RCC 7860 (cell line): Measurements from ENCODE around the gene CCDC195.

Experiments used
- DNase-seq: peaks from one replicate; pipeline ENCODE4 v3.0.0-alpha.2; 2015; ENCODE audit warnings: low spot score
- FAIRE-seq: peaks from 2 replicates; lab custom pipeline; 2012; peaks lifted over from hg19 to GRCh38; lab: Jason Lieb, UNC

The CCDC195 gene, protein sequence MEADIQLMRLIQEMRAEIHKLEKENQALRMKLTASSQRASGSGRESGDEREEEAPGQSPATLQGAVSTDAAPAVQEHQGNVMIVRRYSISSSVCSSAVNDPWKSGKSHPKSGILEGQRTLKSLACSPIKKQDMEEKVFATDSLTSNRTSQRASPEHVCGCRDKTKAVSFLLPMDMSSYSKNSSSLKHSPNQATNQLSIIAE

GRCh38 chr2:224716201-224716600 is at the start of gene CCDC195:
Gene CCDC195 (minus strand): TSS chr2:224716365. CDS start chr2:224716365, 0 bp downstream.
- no peak for FAIRE-seq
- no peak for DNase-seq

GRCh38 chr2:224764565-224765236 is 48.5 kb upstream of the CCDC195 start:
- FAIRE-seq (no peak), DNase-seq (no peak)

DNA sequence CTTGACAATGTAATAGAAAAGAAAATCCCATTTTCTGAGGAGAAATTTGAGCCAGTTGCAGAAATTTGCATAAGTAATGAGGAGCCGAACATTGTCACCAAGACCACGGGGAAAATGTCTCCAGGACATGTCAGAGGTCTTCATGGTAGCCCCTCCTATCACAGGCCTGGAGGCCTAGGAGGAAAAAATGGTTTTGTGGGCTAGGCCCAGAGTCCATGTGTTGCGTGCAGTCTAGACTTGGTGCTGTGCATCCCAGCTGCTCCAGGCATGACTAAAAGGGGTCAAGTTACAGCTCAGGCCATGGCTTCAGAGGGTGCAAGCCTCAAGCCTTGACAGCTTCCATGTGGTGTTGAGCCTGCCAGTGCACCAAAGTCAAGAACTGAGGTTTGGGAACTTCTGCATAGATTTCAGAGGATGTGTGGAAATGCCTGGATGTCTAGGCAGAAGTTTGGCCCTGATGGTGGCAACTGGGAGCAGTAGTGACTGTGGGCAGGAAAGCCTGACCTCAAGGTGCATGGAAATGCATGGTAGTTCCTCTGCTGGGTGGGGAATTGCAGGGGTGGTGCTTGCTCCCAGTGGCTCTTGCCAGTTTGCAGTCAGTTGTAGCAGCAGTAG is 41.9 kb upstream of the CCDC195 start:
- no peak for FAIRE-seq
- no peak for DNase-seq

GRCh38 chr2:224753743-224754540 is 37.8 kb upstream of the CCDC195 start:
- DNase-seq (no peak), FAIRE-seq (no peak)

DNA sequence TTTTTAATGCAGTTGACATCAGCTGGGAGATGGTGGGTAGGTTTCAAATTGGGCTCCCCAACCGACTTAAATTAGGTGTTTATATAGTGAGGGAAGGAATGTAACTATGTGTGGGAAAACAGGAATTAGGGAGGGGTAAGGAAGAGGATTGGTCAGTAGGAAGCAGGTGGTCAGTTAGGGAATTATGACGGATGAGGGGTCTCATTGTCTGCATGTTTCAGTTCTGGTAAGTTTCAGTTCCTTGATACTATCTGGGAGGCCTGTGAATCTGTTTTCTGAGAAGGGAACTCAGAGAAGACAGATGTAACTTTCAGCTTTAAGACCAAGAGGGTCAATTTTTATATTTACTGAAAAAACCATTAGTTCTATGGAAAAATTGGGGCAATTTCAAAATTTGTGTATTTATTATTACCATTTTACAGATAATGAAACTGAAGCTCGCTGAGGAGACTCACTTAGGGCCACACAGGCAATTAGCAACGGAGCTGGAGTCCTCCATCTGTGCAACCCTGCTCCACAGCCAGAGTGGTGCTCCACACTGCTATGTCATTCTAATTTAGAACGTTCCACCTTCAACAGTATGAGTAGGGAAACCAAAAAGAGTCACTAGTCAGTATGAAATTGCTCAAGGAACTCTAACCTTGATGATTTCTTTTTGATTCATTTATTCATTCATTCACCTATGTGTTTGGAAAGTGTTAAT is 36.0 kb upstream of the CCDC195 start:
- no peak for FAIRE-seq
- DNase-seq = no peak

- no peak for FAIRE-seq
- DNase-seq = no peak
These were observed 33.0 kb upstream of the CCDC195 start for GRCh38 chr2:224749136-224749535.

- no peak for FAIRE-seq
- no peak for DNase-seq
These were observed 31.6 kb upstream of the CCDC195 start for GRCh38 chr2:224747765-224748164.

GRCh38 chr2:224736227-224736626 is 20.1 kb upstream of the CCDC195 start:
- FAIRE-seq (no peak), DNase-seq (no peak)

DNA sequence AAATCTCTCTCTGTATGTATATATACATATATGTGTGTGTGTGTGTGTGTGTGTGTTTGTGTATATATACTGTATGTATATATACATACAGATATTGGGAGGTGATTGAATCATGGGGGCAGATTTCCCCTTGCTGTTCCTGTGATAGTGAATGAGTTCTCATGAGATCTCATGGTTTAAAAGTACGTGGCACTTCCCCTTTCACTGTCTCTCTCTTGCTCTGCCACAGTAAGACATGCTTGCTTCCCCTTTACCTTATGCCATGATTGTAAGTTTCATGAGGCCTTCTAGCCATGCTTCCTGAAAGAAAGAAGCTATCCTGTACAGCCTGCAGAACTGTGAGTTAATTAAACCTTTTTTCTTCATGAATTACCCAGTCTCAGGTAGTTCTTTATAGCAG is 18.8 kb upstream of the CCDC195 start:
- FAIRE-seq (no peak), DNase-seq (no peak)

DNA sequence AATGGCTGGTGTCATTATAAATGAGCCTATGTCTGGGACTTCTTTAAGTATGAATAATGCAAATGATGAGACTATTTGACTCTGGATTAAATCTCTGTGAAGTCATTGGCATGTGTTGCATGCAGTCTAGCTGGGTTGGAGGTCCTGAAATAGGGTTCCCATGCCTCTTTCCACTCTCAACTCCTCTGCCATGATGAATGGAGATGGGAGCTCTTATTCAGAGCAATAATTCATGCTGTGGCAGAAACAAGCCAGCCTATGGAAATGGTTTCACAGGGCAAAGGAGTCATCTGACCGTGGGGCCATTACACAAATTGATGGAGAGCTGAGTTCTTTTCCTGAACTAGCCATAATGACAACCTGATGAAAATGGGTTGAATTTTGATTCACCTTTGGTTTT is 15.5 kb upstream of the CCDC195 start:
- FAIRE-seq (no peak), DNase-seq (no peak)

DNA sequence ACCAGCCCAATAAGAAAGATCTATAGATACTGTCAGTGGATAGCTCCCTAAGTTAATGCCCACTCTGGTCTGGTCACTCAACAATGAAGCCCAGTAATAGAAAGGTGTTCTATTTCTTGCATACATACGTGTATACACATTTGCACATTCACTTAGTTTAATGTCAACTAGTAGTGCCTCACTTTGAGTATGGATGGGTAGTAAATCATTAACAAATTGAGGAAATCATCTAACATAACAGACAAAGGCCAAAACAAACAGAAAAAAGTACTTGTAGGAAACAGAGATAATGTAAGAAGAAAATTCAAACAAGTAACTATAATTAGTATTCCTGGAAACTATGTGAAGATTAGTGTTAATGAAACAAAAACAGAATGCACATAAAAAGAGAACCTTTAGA is 13.3 kb upstream of the CCDC195 start:
- DNase-seq (no peak), FAIRE-seq (no peak)

- DNase-seq (no peak), FAIRE-seq (no peak)
These were observed 8.2 kb upstream of the CCDC195 start for GRCh38 chr2:224724331-224724730.

- FAIRE-seq (no peak), DNase-seq (peak; percentile 40)
These were observed 7.5 kb upstream of the CCDC195 start for GRCh38 chr2:224723586-224724217.

- no peak for DNase-seq
- no peak for FAIRE-seq
These were observed 6.6 kb upstream of the CCDC195 start for GRCh38 chr2:224722770-224723169.

GRCh38 chr2:224722250-224722649 is 6.1 kb upstream of the CCDC195 start:
- FAIRE-seq = no peak
- DNase-seq = no peak

- no peak for DNase-seq
- FAIRE-seq = no peak
These were observed 756 bp upstream of the CCDC195 start for GRCh38 chr2:224716921-224717320.

- FAIRE-seq = no peak
- no peak for DNase-seq
These were observed 4.1 kb downstream of the CCDC195 start for GRCh38 chr2:224711859-224712665.

DNA sequence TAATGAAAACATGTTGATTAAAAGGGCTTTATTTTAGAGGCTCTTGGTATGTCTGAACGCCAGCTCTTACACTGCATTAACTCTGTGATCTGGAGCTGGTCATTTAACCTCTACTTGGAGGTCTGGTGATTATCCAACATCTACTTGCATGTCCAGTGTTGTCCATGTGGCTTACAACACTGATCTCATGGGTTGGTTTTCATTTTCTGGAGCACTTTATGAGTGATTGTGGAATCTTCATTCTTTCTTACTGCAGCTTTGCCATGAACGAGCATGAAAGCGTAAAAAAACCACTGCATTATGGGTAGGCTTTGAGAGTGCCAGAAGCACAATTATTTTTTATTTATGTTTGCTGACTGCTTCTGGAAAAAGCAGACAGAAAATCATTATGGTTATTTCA is 4.8 kb downstream of the CCDC195 start:
- no peak for FAIRE-seq
- no peak for DNase-seq

DNA sequence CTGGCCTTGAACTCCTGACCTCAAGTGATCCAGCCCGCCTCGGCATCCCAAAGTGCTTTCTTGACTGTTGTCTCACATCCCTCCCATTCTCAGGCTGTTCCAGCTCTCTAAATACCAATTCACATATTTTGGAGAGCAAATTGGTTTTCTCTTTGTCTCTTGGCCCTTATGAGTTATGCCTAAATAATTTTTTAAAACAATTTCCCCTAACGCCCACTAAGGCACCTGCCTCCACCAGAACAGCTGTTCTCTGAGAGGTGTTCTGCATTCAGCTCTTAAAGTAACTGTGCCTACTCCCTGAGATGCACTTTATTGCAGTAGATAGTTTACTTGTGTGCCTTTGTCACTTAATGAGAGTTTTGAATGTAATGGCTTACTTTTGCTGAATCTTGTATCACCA is 6.9 kb downstream of the CCDC195 start:
- no peak for DNase-seq
- FAIRE-seq = no peak

- no peak for FAIRE-seq
- DNase-seq = no peak
These were observed 21.7 kb downstream of the CCDC195 start for GRCh38 chr2:224694502-224694901.
